GM19455 (cell line): ENCODE results near the gene ITGBL1.

Source experiments
- ATAC-seq: cut with Tn5 transposase; IDR thresholded peaks from one replicate; pipeline ENCODE4 v1.9.1; 2021; ENCODE audit not compliant: unreplicated experiment

The ITGBL1 gene, protein sequence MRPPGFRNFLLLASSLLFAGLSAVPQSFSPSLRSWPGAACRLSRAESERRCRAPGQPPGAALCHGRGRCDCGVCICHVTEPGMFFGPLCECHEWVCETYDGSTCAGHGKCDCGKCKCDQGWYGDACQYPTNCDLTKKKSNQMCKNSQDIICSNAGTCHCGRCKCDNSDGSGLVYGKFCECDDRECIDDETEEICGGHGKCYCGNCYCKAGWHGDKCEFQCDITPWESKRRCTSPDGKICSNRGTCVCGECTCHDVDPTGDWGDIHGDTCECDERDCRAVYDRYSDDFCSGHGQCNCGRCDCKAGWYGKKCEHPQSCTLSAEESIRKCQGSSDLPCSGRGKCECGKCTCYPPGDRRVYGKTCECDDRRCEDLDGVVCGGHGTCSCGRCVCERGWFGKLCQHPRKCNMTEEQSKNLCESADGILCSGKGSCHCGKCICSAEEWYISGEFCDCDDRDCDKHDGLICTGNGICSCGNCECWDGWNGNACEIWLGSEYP

DNA sequence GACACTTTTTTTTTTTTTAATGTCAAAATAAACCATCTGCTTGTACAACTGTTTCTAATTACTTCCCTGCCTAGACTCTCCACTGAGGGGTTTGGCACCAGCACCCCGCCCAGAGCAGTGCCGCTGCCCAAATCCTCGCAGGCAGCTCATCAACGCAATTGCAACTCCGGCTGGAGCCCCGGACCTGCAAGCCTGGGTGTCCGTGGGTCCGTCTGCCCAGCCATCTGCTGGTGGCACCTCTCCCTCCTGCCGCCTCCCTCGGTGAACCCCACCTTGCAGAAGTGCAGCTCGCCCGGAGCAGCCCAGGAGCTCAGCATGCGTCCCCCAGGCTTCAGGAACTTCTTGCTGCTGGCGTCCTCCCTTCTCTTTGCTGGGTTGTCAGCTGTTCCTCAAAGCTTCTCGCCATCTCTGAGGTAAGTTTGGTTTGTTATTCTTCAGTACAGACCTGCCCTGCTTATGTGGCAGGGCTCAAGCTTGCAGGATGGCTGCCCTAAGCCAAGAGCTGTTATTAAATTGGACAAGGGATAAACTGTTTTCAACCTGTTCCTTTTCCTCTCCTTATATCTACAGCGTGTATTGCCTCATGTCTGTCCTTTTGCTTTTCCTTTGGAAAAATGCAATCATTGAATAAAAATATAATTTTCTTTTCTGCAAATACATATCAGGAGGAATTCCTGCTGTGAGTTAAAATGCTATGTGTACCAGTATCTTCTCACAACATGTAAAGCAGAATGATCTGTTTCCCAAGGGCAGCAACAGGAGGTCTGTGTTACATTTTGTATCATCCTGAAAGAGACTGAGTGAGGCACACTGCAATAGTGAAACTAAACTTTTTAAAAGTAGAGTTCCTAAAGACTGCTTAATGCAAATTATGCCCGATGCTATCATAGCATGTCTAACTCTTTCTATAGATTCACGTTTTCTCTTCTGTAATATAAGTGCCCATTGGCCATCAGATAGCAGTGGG, at the start of gene ITGBL1:
ITGBL1 (plus strand) TSS at position 157 of the 967 bp plus-strand sequence; CDS start at position 316, 159 bp downstream.
- ATAC-seq, result peak; percentile 90

DNA sequence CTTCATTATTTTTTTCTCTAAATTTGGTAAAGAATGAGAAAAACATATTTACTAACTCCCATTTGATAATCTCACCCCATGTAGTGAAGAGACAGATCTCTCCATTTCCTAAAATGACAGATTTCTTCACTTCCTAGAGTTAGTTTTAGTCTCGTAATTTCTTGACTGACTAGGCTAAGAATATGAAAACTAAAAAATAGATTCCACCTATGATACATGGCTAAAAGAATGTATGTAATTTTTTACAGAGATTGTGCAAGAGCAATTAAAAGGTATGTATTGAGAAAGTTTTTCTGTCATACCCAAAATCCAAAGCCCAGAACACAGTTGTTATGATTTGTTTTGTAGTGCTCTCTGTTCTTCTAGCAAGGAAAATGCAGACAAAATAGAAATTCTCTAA, 45.7 kb upstream of the ITGBL1 start:
- no peak for ATAC-seq

- no peak for ATAC-seq
Measured at GRCh38 chr13:101408154-101408553, 44.3 kb upstream of the ITGBL1 start.

DNA sequence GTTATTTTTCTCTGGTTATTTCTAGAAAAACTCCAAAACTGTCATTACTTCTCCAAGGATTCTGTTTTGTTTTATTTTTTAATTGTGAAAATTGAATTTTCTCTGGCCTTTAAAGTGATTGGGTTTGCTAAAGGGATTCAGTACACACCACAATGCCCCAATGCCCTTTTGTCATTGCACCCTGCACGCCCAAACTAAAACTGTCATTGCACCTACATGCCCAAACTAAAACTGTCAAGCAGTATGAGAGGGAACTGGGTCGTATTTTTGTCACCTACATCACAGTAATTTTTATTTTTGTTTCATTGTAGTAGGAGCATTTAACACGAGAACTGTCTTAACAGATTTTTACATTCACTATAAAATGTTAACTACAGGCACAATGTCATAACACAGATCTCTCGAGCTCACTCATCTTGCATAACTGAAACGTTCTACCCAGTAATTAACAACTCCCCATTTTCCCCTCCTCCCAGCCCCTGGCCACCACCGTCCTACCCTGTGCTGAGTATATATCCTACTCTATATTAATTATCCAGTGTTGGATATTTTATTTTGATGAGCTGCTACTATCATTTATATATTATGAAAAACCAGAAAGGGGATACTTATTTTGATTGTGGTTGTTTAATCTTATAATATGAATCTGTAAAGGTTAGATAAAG, 43.4 kb upstream of the ITGBL1 start:
- ATAC-seq, result no peak

GRCh38 chr13:101412076-101412475, 40.4 kb upstream of the ITGBL1 start:
- no peak for ATAC-seq

DNA sequence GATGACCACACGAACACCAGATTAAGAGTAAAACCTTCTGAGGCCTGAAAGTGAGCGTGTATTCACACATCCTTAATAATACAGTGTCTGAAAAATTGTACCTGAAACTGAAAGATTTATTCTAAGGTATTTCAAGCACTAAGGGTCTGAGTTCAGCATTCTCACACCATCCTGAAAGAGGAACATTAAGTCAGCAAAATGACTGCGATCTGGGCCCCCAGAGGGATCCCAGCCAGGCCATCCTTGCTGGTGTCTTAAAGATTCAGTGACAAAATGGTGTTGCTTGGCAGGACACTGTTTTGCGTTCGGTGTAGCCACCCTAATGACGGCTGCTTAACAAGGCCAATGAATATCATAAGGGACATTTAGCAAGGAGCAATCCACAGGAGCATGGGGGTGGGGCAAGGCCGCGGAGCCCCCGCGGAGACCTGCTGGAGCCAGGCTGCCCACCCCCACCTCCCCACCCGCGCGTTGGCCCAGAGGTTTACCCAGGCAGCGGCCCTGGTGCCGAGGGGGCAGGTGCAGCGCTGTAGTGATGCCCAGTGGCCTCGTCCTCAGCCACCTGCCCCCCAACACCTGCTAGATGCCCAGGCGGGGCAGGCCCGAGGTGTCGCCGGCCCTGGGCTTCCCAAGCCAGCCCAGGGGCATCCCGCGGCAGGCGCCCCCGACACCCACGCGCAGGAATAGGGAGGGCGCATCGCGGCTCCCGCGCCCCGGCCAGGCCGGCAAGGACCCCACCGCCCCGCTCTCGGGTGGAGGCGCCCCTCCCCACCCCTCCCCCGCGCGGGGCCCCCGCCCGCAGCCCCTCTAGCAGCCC, 36.9 kb upstream of the ITGBL1 start:
- ATAC-seq, result no peak

GRCh38 chr13:101416181-101417042, 36.1 kb upstream of the ITGBL1 start, which contains the start of gene NALCN:
Gene NALCN (minus strand): TSS chr13:101416508. CDS start chr13:101399126, 17,382 bp downstream.
- ATAC-seq, result no peak

- ATAC-seq, result no peak
Measured at GRCh38 chr13:101417043-101417406, 35.5 kb upstream of the ITGBL1 start.

GRCh38 chr13:101417501-101417900, 35.0 kb upstream of the ITGBL1 start:
- no peak for ATAC-seq

DNA sequence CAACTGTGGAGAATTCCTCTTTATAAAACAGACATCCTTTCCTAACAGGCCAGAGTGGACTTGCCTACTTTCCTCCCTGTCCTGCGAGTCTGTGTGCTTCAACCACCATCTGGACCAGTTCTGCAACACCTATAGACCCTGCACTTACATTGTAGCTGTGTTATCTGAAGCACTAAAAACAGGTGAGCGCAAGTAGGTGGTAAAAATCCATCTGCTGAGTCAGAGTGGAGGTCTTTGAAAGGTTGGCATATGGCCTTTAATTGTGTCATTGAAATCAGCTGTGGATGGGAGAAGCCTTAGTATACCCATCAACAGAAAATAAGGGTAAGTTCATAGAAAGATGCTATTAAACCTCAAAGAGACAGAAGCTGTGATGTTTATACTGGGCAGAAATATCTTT, 28.6 kb upstream of the ITGBL1 start:
- ATAC-seq, result no peak

GRCh38 chr13:101424381-101425155, 27.9 kb upstream of the ITGBL1 start:
- no peak for ATAC-seq

DNA sequence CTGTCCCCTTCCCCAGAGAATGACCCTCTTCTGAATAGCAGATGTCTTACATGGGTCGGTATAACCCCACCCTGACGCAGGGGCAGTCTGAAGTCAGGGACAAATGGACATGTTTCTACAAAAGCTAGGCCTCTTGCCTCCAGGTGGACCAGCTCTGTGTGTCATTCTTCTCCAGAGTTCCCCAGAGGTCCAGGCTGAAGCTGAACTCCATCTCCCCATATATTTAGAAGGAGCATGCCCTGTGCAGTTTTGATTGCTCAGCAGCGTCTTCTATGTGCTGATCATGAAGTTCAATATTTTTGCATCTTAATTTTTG, 27.4 kb upstream of the ITGBL1 start:
- no peak for ATAC-seq

GRCh38 chr13:101425623-101426022, 26.9 kb upstream of the ITGBL1 start:
- ATAC-seq, result no peak

- no peak for ATAC-seq
Measured at GRCh38 chr13:101429733-101430132, 22.7 kb upstream of the ITGBL1 start.

GRCh38 chr13:101433895-101434294, 18.6 kb upstream of the ITGBL1 start:
- ATAC-seq, result no peak

DNA sequence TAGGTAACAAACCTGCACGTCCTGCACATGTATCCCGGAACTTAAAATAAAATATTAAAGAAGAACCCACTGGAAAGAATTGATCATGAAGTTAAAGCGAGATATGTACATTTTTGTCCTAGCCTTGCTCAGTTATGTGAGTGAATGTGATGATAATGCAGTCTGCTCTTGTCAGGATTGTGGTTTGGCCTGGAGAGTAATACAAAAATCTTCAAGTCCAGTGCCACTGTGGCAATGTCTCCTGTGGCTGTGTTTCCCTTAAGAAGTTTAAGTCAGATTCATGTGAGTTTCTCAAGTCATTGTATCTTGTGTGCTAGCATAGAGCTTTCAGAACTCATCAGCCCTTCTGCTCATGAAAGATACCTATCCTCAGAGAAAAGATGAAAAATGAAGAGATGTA, 18.0 kb upstream of the ITGBL1 start:
- ATAC-seq, result no peak

DNA sequence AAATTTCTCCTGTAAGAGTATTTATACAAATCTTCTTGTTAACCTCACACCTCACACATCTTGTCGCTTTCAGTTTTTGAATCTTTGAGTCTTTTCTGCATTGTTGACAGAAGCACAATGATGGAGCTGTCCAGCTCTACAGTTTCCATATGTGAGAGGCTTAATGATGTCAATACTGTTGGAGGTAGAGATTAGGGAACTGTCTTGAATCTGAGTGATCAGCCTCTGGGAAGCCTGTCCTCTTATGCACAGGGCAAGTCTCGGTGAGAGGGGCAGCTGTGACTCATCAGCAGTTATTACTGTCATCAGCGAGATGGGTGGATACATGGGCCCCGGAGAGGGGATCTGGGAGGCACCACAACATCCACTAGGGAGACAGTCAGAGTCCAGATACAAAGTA, 4.6 kb upstream of the ITGBL1 start:
- no peak for ATAC-seq
